ENCODE measurements around the gene ATP5MK.

GRCh38 chr10:103395754-103396066 is 565 bp downstream of the ATP5MK start:
- TF ChIP-seq POLR2A (IDR thresholded peaks at IDR 0.05; ENCODE audit: low read depth, low read length) (0 out of 2 replicates have a peak, but pooled peaks have one; percentile 7), POLR2AphosphoS5 (IDR thresholded peaks at IDR 0.05; ENCODE audit: low read depth, low read length) (peak; percentile 15; the same call in 1 of the 2 replicates), SPI1 (IDR thresholded peaks at IDR 0.05; ENCODE audit: low read depth, low read length) (no peak), POU2F2 (IDR thresholded peaks at IDR 0.05; ENCODE audit: low read depth, low read length) (no peak), TAF1 (IDR thresholded peaks at IDR 0.05; ENCODE audit: low read depth, low read length) (no peak)

Measured in GM12891 (cell line).